MM.1S (cell line): Measurements from ENCODE around the gene SLX4IP.

Experiments used
- DNase-seq: peaks from one replicate; pipeline ENCODE4 v3.0.0-alpha.2; 2015
- H2AFZ ChIP-seq: fragments of 300-600 bp; sonication (generic); 2 replicates; pipeline ENCODE4 v1.6.0; 2016; ENCODE audit warnings: antibody characterized with exemption, low read length
- H3F3A ChIP-seq: fragments of 300-600 bp; sonication (generic); 2 replicates; pipeline ENCODE4 v1.6.1; 2016; ENCODE audit warnings: mild to moderate bottlenecking, antibody characterized with exemption, low read length, moderate library complexity, mixed read lengths; ENCODE audit not compliant: insufficient read depth
- H3K27ac ChIP-seq: fragments of 300-600 bp; sonication (generic); 2 replicates; pipeline ENCODE4 v1.5.1; 2016; ENCODE audit warnings: mild to moderate bottlenecking, low read length
- H3K27me3 ChIP-seq: fragments of 300-600 bp; sonication (generic); replicated peaks from 2 replicates; pipeline ENCODE4 v1.6.0; 2016; ENCODE audit warnings: low read length; ENCODE audit not compliant: insufficient read depth
- H3K36me3 ChIP-seq: fragments of 300-600 bp; sonication (generic); replicated peaks from 2 replicates; pipeline ENCODE4 v1.6.1; 2016; ENCODE audit warnings: mild to moderate bottlenecking, low read length, mixed read lengths; ENCODE audit not compliant: insufficient read depth
- H3K4me1 ChIP-seq: fragments of 300-600 bp; sonication (generic); 2 replicates; pipeline ENCODE4 v1.6.1; 2016; ENCODE audit warnings: low read length, mixed read lengths
- H3K4me2 ChIP-seq: fragments of 300-600 bp; sonication (generic); 2 replicates; pipeline ENCODE4 v1.6.0; 2016; ENCODE audit warnings: low read depth, low read length
- H3K4me3 ChIP-seq: fragments of 300-600 bp; sonication (generic); 2 replicates; pipeline ENCODE4 v1.5.1; 2016; ENCODE audit warnings: low read length, mixed read lengths
- H3K79me2 ChIP-seq: fragments of 300-600 bp; sonication (generic); 2 replicates; pipeline ENCODE4 v1.6.1; 2016; ENCODE audit warnings: mixed run types, low read length, mixed read lengths
- H3K9ac ChIP-seq: fragments of 300-600 bp; sonication (generic); 2 replicates; pipeline ENCODE4 v1.6.1; 2016; ENCODE audit warnings: low read length, mixed read lengths
- H3K9me2 ChIP-seq: fragments of 300-600 bp; sonication (generic); replicated peaks from 2 replicates; pipeline ENCODE4 v1.6.1; 2016; ENCODE audit warnings: mild to moderate bottlenecking, low read length, mixed read lengths; ENCODE audit not compliant: insufficient read depth
- H3K9me3 ChIP-seq: fragments of 300-600 bp; sonication (generic); replicated peaks from 2 replicates; pipeline ENCODE4 v1.6.1; 2016; ENCODE audit warnings: mild to moderate bottlenecking, low read length, mixed read lengths; ENCODE audit not compliant: insufficient read depth
- H4K20me1 ChIP-seq: fragments of 300-600 bp; sonication (generic); 2 replicates; pipeline ENCODE4 v1.6.1; 2016; ENCODE audit warnings: mild to moderate bottlenecking, low read length, moderate library complexity, mixed read lengths; ENCODE audit not compliant: insufficient read depth
- CTCF ChIP-seq: fragments of 300-600 bp; sonication (generic); IDR thresholded peaks from 2 replicates; pipeline ENCODE4 v1.5.1; 2016; ENCODE audit warnings: antibody characterized with exemption, low read length, mixed read lengths
- EZH2 ChIP-seq: fragments of 300-600 bp; sonication (generic); optimal IDR thresholded peaks from 2 replicates; pipeline ENCODE3; 2017; ENCODE audit warnings: low read depth, mild to moderate bottlenecking, antibody characterized with exemption, low read length, mixed read lengths
- EZH2phosphoT487 ChIP-seq: fragments of 300-600 bp; sonication (generic); IDR thresholded peaks from 2 replicates; pipeline ENCODE4 v1.6.1; 2018; ENCODE audit warnings: antibody characterized with exemption, low read length

The SLX4IP gene

DNA sequence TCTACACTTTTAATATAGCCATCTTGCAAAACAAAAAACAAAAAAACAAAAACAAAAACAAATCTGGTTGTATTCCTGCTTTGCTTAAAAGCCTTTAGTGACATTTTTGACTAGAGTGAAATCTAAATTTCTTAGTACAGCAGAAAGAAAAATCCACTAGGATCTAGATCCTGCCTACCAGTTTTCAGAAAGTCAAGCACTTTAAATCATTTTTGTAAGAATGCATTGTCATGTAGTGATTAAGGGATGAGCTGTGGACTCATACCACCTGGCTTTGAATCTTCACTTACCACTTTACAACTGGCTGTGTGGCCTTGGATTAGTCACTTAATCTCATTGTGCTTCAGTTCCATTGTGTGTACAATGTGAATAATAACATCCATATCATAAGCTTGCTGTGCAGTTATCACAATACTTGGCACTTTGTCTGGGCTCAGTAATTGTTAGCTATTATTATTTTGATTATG, 5.1 kb upstream of the SLX4IP start:
- H3K27ac ChIP-seq: no peak overlapping the region
- no peak overlapping the region for H3K4me2 ChIP-seq
- H4K20me1 ChIP-seq: peaks cover 4% of the 10 kb centered on the region; the same call in 1 of the 2 replicates
- peaks cover 12% of the 10 kb centered on the region; the same call in 1 of the 2 replicates for H3F3A ChIP-seq
- H3K4me3 ChIP-seq: no peak overlapping the region
- DNase-seq: no peak
- H3K79me2 ChIP-seq: peaks cover 82% of the 10 kb centered on the region
- no peak for TF ChIP-seq CTCF
- TF ChIP-seq EZH2phosphoT487: no peak
- no peak for TF ChIP-seq EZH2
- H3K9ac ChIP-seq: no peak overlapping the region
- H3K4me1 ChIP-seq: no peaks in the 10 kb centered on the region
- no peaks in the 10 kb centered on the region for H3K9me3 ChIP-seq
- no peaks in the 10 kb centered on the region for H3K9me2 ChIP-seq
- no peaks in the 10 kb centered on the region for H3K27me3 ChIP-seq
- H2AFZ ChIP-seq: no peak overlapping the region
- H3K36me3 ChIP-seq: no peaks in the 10 kb centered on the region

DNA sequence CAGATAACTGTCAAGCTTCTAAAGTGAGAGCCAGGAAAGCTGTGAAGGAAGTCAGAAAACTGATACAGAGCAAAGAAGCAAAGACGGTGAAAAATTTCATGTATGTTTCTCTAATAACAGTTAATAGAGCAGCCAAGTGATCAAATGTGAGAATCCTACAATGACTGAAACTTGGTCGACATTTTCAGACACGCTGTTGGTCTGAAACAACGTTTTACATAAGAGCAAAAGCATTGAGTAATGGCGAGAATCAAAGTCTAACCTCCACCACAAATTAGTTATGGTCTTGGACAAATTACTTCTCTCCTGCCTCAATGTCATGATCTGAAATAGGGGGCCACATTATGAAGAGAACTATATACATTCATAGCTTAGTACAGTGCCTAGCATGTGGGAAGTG, 4.4 kb upstream of the SLX4IP start:
- H3K9me3 ChIP-seq: no peaks in the 10 kb centered on the region
- no peak overlapping the region for H3K27ac ChIP-seq
- peaks cover 4% of the 10 kb centered on the region; the same call in 1 of the 2 replicates for H4K20me1 ChIP-seq
- no peaks in the 10 kb centered on the region for H3K4me1 ChIP-seq
- H3K79me2 ChIP-seq: peaks cover 80% of the 10 kb centered on the region
- H3K4me2 ChIP-seq: no peak overlapping the region
- H3K9me2 ChIP-seq: no peaks in the 10 kb centered on the region
- no peak for DNase-seq
- no peaks in the 10 kb centered on the region for H3K27me3 ChIP-seq
- H3K9ac ChIP-seq: no peak overlapping the region
- H3K36me3 ChIP-seq: no peaks in the 10 kb centered on the region
- no peak overlapping the region for H3K4me3 ChIP-seq
- H3F3A ChIP-seq: peaks cover 12% of the 10 kb centered on the region; the same call in 1 of the 2 replicates
- TF ChIP-seq EZH2phosphoT487 (no peak), CTCF (no peak), EZH2 (no peak)
- no peak overlapping the region for H2AFZ ChIP-seq

GRCh38 chr20:10432079-10432478, 3.0 kb upstream of the SLX4IP start:
- H3K27ac ChIP-seq: no peak overlapping the region
- peaks cover 4% of the 10 kb centered on the region; the same call in 1 of the 2 replicates for H4K20me1 ChIP-seq
- no peak overlapping the region for H3K9ac ChIP-seq
- TF ChIP-seq CTCF: no peak
- TF ChIP-seq EZH2phosphoT487: no peak
- no peak for TF ChIP-seq EZH2
- H3F3A ChIP-seq: peaks cover 12% of the 10 kb centered on the region; the same call in 1 of the 2 replicates
- peaks cover 69% of the 10 kb centered on the region for H3K79me2 ChIP-seq
- no peak for DNase-seq
- H3K9me3 ChIP-seq: no peaks in the 10 kb centered on the region
- no peaks in the 10 kb centered on the region for H3K9me2 ChIP-seq
- no peak overlapping the region for H2AFZ ChIP-seq
- no peaks in the 10 kb centered on the region for H3K4me1 ChIP-seq
- H3K4me3 ChIP-seq: no peak overlapping the region
- no peak overlapping the region for H3K4me2 ChIP-seq
- H3K36me3 ChIP-seq: no peaks in the 10 kb centered on the region
- H3K27me3 ChIP-seq: no peaks in the 10 kb centered on the region
